Peyer's patch (tissue), 4 donors: Measurements from ENCODE around the gene VRK3.

Source experiments
- CTCF ChIP-seq, 6 experiments: fragments of 450-650 bp in 4 of 6; fragments of 200-600 bp in 2 of 6; sonication (generic) in 1 of 6; IDR thresholded peaks; one replicate each; pipeline ENCODE4 v1.5.1; 2017 to 2019; ENCODE audit warnings: antibody characterized with exemption in 6 of 6, mild to moderate bottlenecking in 3 of 6, moderate library complexity in 1 of 6
- POLR2A ChIP-seq, 2 donors: fragments of 450-650 bp; IDR thresholded peaks; one replicate each; pipeline ENCODE4 v1.5.1; 2017; ENCODE audit warnings: antibody characterized with exemption in 2 of 2, mild to moderate bottlenecking in 2 of 2, moderate library complexity in 2 of 2

DNA sequence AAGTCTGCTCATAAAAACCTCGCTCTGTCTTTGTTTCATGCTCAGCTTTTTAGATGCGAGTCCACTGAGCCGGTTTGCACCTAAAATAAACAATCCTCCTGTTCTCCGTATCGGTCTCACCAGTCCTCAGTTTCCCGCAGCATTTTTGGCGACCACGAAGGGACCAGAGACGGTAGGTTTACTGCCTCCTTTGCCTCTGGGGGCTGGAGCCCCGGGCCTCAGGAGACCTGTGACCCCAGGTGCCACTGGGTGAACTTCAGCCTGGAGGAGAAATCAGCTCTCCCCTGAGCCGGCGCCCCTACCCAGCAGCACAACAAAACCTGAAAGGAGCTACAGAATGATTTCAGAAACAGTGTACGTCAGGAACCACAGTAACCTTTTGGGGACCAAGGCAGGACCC is 72.3 kb downstream of the VRK3 start:
- TF ChIP-seq CTCF (IDR thresholded peaks at IDR 0.05) (no peak), POLR2A (IDR thresholded peaks at IDR 0.05) (no peak)
